Stimulated activated CD8-positive, alpha-beta memory T cell treated with anti-CD3 and anti-CD28 coated beads, Interleukin-15, amount 100 ng/mL, for 4 hours (primary cell): ENCODE results near the gene PIGP.
"Not testable (repeated sequence)": the region's sequence is repeated elsewhere in the genome, so short reads cannot be mapped to it uniquely, and the experiment has no call there.

ENCODE experiments used
- DNase-seq, 2 donors: peaks; one replicate each; pipeline ENCODE4 v3.0.0-alpha.2; 2020; ENCODE audit warnings: low read depth in 2 of 2

The PIGP gene

GRCh38 chr21:37044643-37045042 lies 28.2 kb downstream of the PIGP start:
- no peak for DNase-seq

- DNase-seq: no peak
These were observed 29.1 kb downstream of the PIGP start for GRCh38 chr21:37043818-37044217.

- no peak for DNase-seq
These were observed 31.1 kb downstream of the PIGP start for GRCh38 chr21:37041706-37042271.

GRCh38 chr21:37040212-37040611 lies 32.7 kb downstream of the PIGP start:
- no peak for DNase-seq

- no peak for DNase-seq
These were observed 33.3 kb downstream of the PIGP start for GRCh38 chr21:37039411-37040075.

- DNase-seq: no peak
These were observed 36.7 kb downstream of the PIGP start for GRCh38 chr21:37036177-37036576.

- not testable (repeated sequence) for DNase-seq
These were observed 38.5 kb downstream of the PIGP start for GRCh38 chr21:37034394-37034793.

- no peak for DNase-seq
These were observed 39.9 kb downstream of the PIGP start for GRCh38 chr21:37032877-37033471.

DNA sequence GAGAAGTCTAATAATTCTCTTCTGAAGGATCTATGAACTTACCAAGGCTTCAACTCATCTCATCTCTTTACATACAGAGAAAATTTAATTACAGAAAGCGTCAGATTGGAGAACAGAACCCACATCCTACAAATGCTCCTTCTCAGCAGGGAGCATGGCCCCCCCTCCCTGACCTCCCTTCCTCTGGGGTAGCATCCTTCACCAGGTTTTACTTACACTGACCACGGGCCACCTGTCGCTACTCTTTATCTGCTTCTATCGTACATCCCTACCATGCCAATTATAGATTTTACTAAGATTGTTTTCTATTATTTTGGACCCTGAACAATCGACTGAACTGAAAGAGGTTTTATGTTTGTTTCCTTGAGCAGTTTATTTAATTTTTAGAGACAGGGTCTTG lies 40.6 kb downstream of the PIGP start:
- DNase-seq: no peak

DNA sequence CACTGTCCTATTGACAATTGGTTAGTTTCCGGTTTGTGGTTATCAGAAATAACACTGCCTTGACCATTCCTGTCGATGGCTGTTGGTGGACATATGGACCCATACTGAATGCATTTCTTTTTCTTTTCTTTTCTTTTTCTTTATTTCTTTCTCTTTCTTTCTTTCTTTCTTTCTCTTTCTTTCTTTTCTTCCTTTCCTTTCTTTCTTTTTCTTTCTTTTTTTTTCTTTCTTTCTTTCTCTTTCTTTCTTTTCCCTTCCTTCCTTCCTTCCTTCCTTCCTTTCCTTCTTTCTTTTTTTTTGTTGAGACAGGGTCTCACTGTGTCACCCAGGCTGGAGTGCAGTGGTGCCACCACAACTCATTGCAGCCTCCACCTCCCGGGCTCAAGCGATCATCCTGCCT lies 42.0 kb downstream of the PIGP start:
- DNase-seq: no peak

GRCh38 chr21:37028570-37028969 lies 44.3 kb downstream of the PIGP start:
- DNase-seq: no peak

GRCh38 chr21:37026499-37026898 lies 46.4 kb downstream of the PIGP start:
- DNase-seq: no peak

- no peak for DNase-seq
These were observed 54.8 kb downstream of the PIGP start for GRCh38 chr21:37017951-37018679.
